Activated CD4-positive, CD25-positive, alpha-beta regulatory T cell treated with anti-CD3 and anti-CD28 coated beads, Interleukin-2, amount 50 U/mL, for 24 hours (primary cell): ENCODE measurements around the gene KLF7.

Source experiments
- ATAC-seq, 2 donors: fragments of 150-1000 bp; cut with Tn5 transposase; one replicate each; pipeline ENCODE4 v1.10.0; 2021; ENCODE audit warnings: mild to moderate bottlenecking in 1 of 2, moderate library complexity in 1 of 2

KLF7 gene

DNA sequence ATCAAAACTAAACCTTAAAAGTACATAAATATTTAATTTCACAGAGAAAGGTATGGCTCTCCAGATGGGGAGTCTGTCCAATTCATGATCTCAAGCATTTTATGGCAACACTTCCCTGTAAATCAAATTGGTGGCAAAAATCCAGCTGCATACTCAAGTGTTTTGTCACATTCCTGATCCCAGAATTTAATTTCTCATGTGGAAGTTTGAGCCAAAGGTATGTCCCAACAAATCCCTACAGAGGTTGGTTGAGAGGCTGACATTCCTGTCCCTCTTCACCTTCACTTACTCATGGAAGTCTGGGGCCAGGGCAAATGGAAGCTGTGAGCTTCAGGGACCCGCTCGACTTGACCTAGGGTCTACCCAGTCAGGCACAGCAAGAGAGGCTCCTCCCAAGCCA lies 17.7 kb downstream of the KLF7 start:
- ATAC-seq: no peak

DNA sequence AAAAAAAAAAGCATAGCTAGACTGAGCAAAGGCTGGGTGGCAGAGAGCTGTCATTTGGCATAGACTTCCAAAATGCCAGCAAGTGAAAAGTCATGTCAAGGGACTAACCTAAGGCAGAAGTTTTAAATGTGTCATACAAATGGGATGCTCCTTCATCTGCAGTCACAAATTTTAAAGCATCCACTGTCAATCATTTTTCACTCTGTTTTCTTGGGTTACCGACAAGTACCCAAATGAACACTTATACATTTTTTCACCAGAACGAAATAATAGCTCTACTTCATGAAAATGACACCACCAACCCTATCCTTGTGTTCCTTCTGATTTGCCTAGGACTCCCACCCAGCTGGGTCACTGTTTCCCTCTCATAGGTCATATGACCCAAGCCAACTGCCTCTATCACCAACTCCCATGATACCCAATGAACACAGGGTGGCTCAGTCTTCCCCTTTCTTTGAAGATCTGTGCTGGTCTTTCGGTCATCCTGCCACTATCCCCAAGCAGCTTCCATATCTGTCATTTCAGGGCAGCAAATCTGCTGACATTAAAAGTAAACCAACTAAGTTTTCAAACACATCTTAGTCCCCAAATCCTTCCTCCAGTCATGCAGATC lies 21.5 kb downstream of the KLF7 start:
- peak in 1 of 2 donors; percentile 9 for ATAC-seq

DNA sequence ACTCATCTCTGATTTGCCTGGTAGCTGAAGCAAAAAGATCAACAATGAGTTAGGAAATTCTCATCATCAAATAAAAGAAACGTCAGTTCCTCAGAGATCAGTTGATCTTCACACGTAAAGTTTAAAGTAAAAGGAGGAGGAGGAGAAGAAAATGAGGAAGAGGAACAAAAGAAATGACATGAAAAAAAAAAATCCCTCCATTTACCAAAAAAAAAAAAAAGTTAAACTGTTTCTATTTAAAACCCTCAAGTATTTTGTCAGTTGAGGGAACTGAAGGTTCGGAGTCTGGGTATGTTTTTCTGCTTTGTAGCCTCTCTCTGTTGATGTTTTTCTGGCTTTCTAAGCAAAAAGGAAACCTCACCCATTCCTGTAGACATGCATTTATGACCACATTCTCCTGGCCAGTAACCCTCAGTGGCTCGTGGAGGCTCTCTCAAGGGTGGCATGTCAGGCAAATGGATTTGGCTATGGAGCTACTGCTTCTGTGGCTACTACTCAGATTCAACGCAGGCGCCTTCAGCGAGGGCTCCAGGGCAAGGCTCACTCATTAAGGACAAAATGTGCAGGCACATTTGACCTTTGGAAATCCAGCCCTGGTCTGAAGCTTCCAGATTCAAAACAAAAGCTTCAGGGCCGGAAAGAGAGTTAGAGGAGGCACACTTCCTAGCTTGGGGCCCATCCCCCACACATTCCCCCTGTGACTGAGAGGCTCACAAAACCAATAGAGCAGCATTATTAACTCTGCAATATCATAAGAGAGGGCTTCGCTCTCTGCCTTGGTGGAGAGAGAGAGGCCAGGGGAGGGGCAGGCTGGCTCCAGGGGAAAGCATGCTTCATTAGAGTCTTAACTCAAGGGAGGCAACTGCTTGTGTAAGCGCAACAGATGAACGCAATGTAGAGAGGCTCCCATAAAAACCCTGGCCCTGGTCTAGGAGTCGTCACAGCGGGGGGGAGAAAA lies 22.3 kb downstream of the KLF7 start:
- peak; percentile 65 to 69 for ATAC-seq

DNA sequence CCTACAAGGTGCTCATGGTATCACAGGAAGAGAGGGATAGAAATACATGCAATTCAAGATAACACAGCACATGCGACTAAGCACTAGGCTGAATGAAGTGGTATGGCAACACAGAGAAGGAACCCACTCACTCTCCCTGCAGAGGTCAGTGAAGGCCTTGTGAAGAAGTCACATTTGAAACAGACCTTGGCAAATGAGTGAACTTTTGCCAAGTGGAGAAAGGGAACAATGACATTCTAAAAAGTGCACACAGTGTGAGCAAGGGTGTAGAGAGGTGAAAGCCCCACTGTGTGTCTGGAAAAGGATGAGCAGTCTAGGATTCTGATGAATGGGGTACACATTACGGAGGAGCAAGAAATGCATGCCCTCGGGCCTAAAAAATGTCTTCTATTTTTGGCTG lies 23.3 kb downstream of the KLF7 start:
- peak; percentile 38 to 45 for ATAC-seq

DNA sequence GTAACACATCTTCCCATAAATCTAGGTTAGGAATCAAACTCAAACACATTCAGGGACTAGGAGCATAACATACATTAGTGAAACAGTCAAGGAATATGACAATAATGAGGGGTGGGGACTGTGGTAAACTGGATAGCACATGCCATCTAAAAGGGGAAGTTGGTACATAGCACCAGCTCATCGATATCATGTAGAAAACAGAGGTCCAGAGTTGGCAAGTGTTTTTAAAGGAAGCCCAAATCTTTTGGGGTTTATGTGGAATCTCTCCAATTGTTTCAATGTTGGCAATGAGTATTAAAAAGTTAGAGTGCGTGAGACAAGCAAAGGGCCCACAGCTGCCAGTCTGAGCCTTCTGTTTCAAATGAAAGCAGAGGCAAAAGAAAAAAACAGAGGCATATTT lies 24.4 kb downstream of the KLF7 start:
- no peak for ATAC-seq

DNA sequence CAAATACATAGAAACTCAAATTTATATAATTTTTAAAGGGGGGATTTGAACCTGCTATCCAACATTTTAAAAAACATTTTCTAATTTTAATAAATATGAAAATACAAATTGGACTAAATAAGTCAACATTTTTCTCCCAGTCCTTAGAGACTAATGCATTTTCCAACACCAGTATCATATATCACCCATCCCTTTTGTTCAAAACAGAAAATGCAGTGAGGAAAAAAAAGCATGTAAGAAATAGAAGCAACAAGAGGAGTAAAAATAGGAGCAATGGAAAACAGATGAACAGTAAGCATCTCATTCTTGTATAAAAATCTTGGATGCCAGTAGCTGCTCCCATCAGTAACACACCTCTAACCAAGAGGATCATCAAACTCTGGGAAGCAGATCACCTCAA lies 25.5 kb downstream of the KLF7 start:
- ATAC-seq: no peak

DNA sequence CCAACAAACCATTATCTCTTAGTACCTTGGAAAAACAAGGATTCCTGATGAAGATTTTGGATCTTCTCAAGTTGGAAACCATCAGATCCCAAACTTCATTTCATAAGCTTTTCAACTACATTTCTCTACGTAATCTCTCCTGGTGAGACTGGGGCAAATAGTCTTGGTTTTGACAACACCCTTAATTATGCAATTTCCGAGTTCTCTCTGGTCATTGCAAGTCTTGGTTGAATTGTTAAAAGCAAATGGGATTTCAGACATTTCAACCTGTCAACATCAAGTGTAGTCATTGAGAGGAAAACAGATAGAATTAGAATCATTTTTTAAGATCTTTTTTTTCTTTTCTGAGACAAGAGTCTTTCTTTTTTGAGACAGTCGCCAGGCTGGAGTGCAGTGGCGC lies 26.2 kb downstream of the KLF7 start:
- ATAC-seq: no peak

DNA sequence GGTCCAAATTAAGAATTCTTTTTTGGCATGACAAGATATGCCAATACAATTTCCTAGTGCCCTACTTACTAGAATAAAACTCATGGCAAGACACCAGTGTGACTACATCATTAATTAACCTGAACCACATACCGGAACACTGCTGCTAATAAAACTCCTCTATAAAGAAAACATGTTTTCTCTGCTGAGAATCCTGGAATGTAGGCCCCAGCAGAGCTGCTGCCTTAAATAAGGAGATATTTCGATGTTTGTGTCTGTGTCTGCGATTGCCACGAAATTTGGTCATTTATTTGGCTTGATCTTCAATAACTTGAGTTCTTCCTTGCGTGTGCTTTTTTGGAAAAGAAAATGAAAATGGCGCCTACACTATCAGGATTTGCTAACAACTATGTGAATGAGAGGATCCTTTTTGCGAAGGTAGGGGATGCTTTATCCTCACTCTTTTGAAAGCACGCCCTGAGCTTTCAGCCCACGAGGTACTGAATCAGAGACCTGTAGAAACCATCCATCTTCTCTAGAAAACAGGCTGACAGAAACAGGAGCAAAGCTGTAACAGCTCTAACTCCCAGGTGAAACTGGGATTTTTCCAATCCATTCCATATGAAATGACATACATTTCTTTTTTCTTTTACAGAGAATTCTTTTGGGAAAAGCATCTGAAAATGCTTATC lies 27.0 kb downstream of the KLF7 start:
- no peak for ATAC-seq

DNA sequence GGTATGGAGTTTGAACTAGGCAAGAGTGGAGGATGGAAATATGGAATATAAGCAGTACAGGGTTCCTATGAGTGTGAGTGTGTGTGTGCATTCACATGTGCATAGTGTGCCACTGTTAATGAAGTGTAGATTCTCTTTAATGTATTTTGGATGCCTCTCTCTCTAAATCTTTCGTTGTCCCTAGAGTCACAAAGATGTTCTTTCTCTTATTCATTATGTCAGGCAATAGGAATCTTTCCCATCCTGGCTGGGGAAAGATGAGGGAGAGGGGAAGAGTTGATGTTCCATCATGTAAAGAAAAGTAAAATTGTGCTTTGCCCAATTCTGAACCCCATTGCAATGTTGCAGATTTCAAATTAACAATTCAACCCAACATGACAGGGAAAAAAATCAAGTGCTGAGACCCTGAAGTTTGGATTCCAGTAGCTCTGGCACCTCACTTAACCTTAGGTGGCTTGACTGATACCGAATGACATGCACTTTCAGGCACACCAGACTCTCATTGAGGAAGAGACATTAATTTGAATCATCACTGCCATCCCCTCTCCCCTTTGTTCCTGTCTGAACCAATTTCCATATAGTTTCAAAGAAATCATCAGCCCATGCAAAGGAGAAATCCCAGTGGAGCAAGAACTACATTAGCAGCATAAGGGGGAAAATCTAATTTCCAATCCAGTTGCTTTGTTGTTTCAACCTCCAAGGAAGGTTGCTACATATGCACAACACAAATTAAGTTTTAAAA lies 28.0 kb downstream of the KLF7 start:
- ATAC-seq: no peak

DNA sequence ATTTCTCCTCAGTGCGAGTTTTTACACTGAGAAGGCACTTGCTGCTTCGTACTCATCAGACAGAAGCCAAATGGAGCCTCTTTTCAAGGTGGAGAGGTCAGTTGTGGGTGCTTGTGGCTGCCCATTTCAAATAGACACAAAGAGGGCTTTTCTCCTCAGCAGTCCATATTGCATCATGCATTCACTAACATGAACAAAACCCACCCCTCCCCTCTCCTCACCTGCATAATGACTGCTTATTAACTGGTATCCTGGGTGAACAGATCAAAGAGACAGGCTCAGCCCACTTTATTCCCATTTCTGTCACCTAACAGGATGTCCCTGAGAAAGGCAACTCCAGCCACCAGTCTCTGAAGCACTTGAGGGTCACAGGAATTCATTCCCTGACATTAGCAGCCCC lies 28.9 kb downstream of the KLF7 start:
- ATAC-seq: no peak

DNA sequence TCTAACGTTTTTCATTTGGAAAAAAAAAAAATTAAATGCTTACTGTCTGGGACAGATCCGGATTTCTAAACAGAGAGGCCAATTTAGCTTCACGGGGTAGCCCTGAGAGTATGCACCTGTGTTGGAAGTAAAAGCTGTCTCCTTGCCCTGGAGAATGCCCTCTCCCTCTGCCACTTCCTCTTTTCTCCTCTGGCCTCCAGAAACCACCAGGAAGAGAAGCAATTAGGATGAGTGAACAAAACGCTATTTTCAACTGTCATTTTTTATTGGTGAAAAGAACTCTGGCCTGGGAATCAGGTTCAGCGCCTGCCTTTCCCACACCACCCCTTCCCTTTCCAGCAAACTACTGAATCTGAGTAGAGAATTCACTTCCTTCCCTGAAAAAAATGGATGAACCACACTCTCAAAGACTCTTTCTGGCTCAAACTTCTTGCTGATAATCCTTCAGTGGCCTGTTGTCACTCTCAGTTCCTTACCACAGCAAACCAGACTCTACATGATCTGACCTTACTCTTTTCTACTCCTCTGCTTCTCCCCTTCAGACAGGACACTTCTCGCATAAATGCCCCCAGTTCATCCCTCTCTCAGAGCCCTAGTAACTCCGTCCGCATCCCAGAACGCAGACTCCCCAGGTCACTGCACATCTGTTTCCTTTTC lies 29.8 kb downstream of the KLF7 start:
- no peak for ATAC-seq

DNA sequence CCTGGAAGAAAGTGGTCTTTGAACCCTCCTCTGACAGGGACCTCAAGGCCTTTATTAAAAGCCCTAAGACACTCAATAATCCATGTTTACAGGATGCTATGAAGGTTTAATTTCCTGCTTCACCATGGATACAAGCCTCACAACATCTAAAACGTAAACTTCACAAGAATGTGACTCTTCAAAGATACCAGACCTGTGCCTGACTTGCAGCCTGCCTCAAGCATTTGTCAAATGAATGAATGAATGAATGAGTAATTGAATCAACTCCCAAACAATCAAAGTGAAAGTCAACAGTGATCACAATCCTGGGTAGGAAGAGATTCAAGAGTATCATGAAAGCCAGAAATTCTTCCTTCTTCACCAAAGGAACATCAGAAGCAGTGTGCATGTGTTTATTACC lies 30.4 kb downstream of the KLF7 start:
- no peak for ATAC-seq

DNA sequence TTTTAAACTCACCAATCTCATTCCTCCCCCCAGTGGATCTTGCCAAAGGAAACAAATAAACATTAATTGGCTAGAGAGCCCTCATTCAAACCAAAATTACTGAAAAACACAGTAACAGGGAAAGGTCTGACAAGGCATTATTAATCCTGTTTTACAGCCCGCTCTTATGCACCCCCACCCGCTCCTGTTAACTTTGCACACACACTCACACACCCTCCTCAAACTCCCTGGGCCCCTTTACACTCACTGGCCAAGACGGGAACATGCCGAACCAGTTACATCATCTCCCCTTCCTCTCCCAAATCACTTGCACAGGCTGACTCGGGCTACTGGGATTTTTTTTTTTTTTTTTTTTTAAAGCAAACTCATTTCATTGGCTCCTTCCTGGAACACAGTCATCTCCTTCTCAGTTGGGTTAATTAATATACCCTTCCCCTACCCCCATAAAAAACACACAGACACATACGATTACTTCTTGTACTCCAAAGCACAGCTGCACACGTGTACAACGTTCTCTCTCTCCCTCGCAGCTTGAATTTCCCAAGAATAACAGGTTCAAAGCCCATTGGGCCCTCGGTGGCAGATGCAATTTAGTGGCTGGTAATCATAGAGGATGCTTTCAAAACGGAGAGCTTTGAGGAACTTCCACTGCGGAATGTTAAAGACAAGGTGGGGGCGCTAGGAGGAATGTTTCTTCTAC lies 31.8 kb downstream of the KLF7 start:
- ATAC-seq: no peak

DNA sequence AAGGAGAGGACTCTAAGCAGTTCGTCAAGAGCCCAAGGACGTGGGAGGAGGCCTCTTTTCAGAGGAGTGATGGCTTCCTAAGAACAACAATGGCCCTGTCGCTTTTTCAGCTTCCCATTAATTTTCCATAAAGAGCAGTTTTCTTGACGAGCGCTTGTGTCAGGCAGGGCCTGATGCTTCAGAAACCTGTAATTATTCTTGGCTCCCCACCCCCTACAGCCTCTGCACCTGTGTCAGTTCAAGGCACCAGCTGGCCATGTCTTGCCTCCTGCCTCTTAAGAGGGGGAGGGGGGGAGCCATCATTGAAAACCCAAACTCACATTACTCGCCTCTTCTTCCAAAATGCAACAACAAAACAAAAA lies 32.3 kb downstream of the KLF7 start:
- ATAC-seq: no peak

DNA sequence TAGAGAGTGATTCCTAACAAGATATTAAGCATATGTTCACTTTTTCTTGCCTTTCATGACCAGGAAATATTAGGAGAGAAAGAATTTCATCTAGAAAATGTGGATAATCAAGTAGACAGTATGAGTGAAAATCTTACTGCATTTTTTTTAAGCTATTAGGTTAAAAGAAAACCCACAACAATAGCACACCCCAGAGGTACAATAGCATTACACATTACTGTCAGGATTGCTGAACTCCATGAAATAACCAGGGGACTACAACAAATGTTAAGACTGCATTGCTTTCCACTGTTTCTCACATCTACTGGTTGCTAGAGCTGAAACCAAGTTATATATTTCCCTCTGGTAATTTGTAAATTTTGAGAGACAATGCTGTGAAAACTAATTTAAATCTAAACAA lies 33.7 kb downstream of the KLF7 start:
- no peak for ATAC-seq

DNA sequence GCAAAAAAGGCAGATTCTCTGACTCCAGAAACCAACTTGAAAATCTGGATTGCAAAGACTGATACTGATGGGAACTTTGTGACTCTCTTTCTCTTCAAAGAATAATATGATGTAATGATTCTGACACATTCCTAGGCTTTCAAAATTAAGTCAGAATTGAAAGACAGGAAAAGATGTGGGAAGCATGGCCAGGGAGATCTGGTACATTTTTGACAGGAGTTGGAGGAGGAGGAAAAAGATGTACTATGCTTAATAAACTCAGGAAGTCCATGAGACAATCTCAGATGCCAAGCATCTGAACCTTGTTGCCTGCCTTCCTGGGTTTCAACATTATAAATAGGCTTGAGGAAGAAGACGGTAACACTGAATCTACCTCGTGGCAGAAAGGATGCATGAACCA lies 34.2 kb downstream of the KLF7 start:
- no peak for ATAC-seq

DNA sequence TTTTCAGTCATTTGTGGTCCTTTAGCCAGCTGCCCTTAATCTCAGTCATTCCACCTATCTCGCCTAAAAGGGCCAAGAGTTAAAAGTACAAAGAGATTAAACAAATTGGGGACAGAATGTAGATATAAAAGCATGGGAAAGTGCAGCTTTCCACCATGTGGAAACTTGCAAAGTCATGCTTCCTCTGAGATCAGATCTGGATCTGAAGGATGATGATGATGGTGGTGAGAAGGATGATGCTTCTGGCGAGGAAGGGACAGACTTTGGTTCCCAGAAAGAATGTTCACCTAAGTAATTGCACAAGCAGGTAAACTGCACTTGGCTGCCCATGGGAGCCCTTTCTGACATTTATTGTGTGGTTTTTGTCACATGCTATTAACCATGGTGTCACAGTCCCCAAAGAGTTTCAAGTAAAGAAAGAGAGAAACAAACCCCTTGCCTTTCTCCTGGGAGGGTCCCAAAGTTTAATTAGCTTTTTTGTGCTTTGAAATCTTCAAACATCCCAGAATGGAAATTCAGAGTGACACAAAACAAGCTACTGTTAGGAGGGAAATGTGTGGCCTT lies 34.7 kb downstream of the KLF7 start:
- ATAC-seq: no peak

DNA sequence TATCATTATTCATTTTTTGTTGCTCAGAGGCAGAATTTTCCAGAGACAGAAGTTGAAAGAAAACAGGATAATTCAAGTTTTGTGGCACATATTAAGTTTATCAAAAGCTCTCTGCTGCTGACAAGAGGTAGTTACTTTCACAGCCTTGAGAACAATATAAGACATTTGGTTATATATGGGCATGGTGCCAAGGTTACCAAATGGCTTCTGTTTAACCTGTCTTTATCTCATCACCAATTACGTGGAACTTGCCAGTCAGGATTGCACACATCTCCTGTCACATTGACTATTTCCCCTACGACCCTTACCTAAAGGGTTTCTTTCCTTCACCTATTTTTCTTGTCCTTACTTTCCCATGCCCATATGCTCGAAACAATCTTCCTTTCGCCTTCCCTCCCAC lies 35.9 kb downstream of the KLF7 start:
- ATAC-seq: no peak

DNA sequence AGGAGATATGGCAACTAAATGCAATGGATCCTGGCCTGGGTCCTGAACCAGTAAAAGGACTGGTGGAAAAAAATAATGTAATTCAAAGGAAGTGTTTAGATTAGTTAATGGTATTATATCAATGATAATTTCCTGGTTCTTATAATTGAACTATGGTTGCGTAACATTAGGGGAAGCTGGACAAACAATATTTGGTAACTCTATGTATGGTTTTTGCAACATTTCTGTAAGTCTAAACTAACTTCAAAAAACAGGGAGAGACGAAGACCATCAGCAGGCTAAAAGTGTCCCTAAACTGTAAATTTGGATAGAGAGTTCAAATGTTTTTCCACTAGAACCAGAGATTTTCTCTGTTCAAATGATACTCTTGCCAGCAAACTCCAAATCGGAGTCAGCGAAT lies 36.9 kb downstream of the KLF7 start:
- no peak for ATAC-seq

DNA sequence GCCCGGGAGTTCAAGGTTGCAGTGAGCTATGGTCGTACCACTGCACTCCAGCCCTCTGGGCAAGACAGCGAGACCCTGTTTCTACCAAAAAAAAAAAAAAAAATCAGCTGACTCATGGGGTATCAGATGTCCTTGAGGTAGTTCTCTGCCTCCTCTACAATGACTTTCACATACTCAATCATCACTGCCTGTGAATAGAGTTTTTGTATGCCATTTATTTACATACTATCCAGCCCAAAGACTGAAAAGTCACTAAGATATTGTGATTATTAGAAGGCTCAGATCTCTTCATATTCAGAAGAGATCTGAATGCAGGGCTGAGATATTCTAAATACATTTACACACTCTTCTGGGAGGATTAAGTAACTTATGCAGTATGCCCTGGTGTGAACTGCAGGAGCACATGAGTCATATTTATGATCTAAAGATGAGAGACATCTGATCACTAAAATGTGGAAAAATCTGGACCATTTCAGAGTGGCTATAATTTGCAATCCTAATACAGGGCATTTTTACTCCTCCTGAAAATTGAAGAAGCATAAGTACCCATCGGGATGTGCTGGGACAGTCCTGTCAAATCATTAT lies 38.9 kb downstream of the KLF7 start:
- no peak for ATAC-seq

DNA sequence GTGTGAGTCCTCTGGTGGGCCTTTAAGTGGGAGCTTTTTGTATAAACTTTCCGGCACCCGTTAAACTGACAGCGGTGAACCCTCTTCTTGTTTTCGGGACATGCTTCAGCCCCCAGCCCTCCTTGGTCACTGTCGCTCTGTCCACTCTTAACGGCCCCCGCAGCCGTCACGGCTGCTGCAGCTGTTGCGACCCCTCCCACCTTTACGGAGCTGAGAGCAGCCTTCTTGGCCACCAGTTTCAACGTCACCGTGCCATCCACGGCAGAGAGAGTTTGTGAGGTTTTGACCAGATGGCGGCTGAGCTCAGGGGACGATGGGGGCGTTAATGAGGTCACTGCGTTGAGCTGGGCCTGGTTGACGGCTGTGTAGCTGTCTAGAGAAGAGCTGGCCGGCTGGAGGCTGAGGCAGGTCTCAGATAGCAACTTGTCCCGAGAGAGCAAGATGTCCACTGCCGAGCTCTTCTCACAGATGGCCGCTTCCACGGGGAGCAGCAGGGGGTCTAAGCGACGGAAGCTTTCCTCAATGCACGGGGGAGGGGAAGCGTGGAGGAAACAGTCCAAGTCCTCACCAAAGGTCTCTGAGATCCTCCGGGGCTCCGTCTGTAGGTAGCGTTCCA lies 41.9 kb downstream of the KLF7 start:
- no peak for ATAC-seq
